GM21367 (cell line): ENCODE results near the gene RCCD1.
"Not testable (repeated sequence)": the region's sequence is repeated elsewhere in the genome, so short reads cannot be mapped to it uniquely, and the experiment has no call there.

Source experiments
- ATAC-seq: cut with Tn5 transposase; IDR thresholded peaks from one replicate; pipeline ENCODE4 v1.9.1; 2021; ENCODE audit not compliant: unreplicated experiment

The RCCD1 gene

DNA sequence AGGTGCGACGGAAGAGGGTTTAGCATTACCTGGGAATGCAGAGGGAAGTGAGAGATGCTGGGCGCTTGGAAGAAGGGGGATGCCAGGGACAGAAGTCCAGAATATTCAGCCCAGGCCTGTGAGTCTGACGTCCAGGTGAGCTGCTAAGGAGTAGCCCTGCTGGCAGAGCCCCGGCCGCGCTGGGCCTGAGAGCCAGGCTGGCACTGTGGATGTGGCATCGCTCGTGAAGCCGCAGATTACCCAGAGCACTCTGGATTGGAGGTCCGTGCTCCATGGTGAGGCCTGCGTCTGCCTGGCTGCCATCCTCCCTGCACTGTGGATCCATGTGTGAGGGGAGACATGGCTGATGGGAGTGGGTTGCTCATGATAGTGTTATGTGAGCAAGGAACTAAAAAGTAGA lies 37.1 kb upstream of the RCCD1 start:
- ATAC-seq: no peak

DNA sequence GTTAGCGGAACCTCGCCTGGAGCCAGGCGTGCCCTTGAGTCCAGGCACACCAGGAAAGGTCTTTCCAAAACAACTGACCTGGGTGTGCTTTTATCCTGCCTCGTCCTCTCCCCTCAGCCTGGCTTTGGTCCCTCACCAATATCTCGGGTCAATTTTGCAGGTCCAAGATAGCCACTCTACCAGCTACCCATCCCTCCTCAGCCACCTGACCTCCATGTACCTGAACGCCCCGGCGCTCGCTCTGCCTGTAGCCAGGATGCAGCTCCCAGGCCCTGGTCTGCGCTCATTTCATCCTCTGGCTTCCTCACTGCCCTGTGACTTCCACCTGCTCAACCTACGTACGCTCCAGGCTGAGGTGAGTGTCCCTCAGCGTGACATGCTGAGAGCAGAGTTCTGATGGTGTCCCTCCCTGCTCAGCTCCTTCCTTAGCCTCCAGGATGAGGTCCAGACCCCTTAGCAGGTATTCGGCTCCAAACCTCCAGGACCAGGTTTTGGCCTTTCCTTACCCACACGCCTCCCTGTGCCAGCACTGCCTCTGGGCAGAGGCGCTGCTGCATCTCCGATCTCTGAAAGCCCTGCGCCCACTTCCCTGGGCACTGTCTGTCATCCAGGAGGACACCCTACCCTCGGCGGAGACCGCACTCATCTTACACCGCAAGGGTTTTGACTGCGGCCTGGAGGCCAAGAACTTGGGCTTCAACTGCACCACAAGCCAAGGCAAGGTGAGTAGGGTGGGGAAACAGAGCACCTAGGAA lies 36.5 kb upstream of the RCCD1 start:
- ATAC-seq: no peak

DNA sequence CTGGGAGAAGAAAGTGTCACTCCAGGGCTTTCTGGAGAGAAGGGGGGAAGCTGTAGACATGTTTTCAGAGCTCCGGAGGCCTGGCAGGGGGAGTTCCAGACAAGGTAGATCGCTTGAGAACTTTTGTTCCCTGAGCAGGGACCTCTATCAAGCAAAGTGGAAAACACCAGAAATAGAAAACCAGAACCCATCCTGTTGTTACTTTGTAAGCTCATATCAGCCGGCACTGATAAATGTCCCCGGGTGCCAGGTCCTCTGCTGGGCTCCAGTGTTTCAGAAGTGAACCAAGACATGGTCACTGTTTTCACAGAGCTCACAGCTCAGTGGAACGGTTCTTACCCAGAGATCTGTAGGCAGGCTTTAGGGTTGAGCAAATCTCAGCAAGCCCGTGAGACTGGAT lies 35.8 kb upstream of the RCCD1 start:
- no peak for ATAC-seq

DNA sequence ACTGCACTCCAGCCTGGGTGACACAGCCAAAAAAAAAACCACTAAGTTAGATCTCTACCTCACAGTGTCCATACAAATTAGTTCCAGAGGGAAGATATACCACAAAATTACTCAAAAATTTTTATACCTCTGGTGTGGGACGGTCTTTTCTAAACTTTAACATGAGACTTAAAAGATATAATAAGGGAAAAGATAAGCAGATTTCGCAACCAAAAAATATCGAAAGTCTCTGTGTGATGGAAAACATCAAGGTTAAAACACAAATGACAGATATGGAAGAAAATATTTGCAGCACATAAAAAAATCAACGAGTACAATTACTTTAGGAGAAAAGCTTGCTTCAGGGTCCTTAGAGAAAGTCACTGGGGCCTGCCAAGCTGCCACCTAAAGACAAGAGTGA lies 32.8 kb upstream of the RCCD1 start:
- no peak for ATAC-seq

DNA sequence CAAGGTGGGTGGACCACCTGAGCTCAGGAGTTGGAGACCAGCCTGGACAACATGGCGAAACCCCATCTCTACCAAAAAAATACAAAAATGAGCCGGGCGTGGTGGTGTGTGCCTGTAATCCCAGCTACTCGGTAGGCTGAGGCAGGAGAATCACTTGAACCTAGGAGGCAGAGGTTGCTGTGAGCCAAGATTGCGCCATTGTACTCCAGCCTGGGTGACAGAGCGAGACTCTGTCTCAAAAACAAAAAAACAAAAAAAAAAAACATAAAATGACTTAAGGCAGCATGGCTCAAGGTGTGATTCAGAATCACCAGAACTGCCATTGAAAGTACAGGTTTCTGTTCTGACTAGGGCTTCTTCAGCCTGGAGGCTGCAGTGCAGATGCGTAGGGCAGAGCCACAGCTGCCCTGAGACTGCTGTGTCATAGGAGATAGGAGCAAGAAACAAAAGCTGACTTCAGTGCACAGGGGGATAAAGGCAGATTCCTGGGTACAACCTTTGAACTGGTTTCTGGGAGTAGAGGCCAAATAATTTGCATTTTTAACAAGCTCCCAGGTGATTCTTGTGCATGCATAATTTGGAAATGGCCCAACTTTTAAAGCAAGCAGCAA lies 31.9 kb upstream of the RCCD1 start:
- peak; percentile 89 for ATAC-seq

DNA sequence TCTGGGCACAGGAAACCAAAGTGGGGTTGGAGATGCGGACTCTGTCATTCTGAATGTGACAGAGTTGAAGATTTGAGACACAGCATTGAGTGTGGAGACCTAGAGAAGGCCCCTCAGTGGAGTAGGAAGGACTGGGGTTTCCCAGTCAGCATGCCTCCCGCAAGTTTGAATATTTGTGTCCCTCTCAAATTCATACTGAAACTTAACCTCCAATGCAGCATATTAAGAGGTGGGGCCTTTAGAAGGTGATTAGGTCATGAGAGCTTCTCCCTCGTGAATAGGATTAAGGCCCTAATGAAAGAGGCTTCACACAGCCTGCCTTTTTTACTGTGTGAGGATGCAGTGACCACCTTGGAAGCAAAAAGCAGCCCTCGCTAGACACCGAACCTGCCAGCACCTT lies 30.3 kb upstream of the RCCD1 start:
- ATAC-seq: peak; percentile 62

DNA sequence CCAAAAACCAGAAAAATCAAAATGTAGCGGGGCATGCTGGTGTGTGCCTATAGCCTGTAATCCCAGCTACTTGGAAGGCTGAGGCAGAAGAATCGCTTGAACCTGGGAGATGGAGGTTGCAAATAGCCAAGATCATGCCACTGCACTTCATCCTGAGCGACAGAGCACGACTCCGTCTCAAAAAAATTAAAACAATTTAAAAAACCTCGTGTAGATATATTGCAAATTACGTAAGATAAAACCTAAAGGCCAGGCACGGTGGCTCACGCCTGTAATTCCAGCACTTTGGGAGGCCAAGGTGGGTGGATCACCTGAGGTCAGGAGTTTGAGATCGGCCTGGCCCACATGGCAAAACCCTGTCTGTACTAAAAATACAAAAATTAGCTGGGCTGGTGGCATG lies 27.9 kb upstream of the RCCD1 start:
- ATAC-seq: not testable (repeated sequence)

DNA sequence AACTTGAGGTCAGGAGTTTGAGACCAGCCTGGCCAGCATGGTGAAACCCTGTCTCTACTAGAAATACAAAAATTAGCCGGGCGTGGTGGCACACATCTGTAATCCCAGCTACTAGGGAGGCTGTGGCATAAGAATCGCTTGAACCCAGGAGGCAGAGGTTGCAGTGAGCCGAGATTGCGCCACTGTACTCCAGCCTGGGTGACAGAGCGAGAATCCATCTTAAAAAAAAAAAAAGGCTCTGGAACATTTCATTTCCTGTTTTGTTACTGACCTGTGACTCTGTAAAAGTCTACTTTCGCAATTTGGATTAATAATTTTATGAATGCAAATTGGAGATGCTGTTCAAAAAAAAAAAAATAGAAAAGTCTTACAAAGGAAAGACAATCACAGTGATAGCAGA lies 26.6 kb upstream of the RCCD1 start:
- ATAC-seq: not testable (repeated sequence)

DNA sequence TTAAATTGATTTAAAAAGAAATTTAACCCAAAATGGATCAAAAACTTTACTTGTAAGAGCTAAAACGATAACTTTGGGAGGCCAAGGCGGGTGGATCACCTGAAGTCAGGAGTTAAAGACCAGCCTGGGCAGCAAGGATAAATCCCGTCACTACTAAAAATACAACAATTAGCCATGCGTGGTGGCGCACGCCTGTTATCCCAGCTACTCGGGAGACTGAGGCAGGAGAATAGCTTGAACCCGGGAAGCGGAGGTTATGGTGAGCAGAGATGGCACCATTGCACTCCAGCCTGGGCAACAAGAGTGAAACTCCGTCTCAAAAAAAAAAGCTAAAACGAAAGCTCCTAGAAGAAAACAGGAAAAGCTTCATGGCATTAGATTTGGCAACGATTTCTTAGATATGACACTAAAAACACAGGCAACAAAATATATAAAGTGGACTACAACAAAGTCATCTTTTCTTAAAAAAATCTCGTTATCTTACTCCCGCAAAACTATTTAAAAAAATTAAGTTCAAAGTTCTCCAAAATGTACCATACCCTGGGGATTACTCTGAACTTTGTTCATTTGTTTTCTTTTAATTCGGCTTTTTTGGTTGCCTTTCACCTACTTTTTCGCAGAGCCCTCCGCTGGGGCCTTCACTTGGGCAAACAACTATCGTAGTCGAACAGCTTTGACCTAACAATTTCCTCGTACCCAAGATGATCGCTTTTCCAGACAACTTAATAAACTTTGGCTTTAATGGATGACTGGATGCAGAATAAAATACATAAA lies 25.3 kb upstream of the RCCD1 start:
- ATAC-seq: no peak

DNA sequence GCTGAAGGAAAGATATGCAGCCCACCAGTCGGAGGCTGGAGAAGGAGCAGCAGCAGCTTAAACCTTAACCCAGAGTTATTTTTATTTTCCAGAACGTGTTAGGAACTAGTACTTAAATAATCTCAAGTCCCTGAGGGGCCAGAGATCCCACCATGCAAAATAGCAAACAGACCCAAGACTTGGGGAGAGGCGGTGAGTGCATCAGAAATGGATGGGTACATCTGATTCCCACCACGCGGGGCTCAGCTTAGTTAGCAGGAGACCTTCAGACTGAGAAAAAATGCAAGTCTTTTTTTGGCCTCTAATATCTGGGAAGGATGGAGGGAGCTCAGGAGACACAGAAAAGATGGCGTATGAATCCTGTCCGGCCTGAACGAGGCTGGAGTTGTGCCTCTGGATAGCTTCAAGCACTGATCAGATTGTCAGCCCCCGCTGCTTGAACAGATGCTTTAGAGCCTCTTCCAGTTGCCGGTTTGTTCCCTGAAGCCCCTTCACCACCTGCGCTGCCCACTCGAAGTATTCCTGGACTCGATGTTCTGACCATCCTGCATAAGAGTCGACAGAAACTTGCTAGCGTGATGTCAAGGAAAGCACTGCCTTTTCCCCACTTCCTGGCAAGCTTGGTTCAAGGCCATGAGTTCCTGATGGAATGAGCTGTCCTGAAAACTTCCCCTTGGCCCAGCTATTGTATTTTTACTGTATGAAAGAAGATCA lies 23.7 kb upstream of the RCCD1 start:
- ATAC-seq: no peak

DNA sequence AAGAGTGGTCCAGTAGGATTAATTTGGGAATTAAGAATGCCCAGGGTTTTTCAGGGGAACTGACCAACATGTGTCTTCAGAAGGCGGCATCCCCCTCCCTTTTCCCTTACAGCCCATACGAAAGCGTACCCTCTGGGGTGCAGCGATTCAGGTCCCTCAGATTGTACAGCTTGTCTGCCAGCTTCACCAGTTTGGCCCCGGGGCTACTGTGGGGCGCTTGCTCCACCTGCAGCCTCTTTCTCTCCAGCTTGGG lies 23.2 kb upstream of the RCCD1 start:
- no peak for ATAC-seq

DNA sequence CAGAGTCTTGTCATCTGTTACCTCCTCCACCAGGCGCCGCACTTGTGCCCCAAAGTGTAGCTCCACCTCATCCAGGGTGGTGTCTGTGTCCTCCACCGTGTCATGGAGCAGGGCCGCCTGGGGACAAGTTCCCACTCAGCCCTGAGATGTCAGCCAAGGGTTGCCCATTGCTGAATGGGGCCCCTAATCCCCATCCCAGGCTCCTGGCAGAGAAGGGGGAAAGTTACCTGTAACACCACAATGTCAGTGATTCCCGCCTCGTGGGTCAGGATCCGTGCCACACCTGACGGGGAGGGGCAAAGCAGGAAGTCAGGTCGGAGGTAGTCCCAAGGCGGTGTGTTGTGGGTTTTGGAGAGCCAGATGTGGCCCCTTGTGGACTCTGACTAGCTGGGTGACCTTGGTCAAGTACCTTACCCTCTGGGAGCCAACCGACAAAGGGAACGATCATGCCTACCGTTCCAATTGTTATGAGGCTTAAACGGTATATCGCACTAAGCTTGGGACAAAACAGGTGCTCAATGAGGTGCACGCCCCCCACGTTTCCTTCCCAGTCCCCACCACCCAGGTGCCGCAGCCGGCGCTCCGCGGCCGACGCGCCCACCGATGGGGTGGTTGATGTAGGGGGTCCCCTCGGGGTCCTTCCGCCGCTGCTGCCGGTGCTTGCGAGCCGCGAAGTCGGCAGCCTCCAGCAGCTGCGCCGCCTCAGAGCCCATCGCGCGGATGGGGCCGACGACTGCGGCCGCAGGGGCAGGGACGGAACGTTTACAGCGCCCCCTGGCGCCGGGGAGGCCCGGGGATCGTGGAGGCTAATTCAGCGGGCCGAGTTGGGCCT lies 22.6 kb upstream of the RCCD1 start, which contains the start of gene HDDC3:
Gene HDDC3, minus strand, starts transcription at position 722 of the 832 bp plus-strand sequence. Its CDS starts 9 bp downstream, at position 713.
- peak; percentile 43 for ATAC-seq

DNA sequence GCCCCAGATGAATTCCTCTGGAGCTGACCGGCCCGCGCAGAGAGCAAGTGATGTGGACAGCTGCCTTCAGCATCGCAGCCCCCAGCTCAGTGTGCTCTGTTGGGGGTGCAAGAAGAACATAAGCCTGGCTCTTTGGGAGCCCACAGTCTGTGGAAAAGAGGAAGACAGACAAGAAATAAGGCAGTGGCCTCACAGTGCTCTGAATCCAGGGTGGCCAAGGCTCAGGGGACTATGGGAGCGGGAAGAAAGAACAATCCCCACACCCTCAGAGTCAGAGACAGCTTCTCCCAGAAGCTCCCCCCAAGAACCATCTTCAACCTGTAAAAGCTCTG lies 22.1 kb upstream of the RCCD1 start:
- ATAC-seq: no peak

DNA sequence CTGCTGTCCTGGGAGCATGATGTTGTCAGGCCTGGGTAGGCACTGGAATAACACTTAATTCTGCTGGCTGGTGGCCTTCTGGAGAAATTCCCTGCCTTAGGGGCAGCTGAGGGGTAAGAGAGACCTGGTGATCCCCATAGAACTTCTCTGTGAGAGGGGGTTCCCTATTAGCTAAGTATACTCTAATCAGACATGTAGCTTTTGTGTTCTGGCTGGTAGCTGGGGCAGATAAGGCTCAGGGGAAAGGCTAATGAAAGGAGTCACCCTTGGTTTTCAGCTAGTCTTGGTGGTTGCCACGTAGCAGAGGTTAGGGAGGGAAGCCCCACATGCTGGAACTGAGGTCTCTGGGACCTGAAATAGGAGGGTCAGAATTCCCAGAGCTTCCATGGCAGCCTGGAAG lies 21.4 kb upstream of the RCCD1 start:
- no peak for ATAC-seq

DNA sequence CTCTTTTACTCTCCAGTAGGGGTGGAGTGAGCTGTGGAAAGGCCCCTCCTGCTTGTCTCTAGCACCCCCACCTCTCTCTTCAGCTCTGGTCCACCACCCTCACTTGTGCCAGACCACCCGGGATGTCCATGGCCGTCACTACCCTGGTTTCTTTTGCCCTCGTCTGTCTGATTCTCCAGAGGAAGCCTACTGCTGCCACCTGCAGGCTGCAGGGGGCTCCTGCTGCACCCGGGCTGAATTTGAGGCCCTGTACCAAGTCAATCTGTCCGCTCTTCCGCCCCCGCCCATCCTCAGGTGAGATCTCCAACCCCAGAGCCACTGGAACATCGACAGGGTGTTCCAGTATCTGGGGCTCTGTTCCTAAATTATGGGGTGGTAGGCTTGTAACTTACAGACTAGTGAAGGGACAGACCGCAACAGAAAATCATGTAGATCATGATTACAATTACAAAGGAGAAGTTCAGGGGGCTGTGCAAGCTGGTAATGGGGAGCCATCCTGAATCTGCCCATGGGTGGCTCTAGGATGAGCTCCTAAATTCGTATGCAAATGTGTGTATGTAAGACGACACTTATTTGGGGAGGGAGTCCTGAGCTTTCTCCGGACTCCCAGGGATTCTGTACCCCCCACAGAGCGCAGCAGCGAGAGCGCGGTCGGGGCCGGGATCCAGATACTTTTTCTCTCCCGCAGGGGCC lies 20.3 kb upstream of the RCCD1 start:
- peak; percentile 27 for ATAC-seq

DNA sequence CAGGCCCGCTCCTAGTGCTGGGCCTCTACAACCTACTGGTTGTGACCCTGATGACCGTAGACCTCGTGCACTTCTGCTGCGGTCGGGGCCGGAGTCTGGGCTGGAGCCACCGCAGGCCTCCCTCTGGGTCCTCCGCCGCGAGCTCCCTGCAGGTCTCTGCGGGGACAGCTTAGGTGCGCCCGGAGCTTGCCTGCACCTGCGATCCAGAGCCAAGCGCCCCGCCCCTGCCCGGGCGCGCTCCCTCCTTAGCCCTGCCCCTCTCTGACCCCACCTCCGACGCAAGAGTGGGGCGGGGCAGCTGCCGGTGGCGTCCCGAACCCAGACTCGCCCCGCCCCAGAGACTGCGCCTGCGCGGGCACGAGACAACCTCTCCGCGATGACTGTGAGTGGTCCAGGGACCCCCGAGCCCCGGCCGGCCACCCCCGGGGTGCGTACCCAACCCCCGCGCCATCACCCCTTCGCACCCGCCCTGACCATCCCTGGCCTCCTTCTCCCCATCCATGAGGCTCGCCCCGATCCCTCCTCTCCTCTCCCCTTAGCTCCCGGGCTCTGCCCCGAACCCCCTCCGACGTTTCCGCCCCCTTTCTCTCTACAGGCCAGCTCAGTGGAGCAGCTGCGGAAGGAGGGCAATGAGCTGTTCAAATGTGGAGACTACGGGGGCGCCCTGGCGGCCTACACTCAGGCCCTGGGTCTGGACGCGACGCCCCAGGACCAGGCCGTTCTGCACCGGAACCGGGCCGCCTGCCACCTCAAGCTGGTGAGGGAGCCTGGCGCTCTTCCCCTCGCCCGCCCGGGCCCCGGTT lies 19.5 kb upstream of the RCCD1 start, which contains the start of gene UNC45A:
Gene UNC45A, plus strand, starts transcription at position 337 of the 803 bp plus-strand sequence. Its CDS starts 40 bp downstream, at position 377.
- ATAC-seq: peak; percentile 54

DNA sequence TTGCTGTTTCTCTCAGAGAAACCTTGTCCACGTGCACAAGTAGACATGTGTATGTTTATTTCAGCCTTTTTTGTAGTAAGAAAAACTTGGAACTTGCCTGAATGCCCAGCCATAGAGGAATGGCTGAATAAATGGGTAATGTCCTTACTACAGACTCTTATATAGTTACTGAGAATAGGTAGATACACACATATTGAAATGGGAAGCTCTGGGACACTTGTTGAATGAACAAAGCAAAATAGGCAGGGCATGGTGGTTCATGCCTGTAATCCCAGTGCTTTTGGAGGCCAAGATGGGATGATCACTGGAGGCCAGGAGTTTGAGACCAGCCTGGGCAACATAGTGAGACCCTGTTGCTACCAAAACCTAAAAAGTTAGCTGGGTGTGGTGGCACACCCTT lies 17.9 kb upstream of the RCCD1 start:
- no peak for ATAC-seq

DNA sequence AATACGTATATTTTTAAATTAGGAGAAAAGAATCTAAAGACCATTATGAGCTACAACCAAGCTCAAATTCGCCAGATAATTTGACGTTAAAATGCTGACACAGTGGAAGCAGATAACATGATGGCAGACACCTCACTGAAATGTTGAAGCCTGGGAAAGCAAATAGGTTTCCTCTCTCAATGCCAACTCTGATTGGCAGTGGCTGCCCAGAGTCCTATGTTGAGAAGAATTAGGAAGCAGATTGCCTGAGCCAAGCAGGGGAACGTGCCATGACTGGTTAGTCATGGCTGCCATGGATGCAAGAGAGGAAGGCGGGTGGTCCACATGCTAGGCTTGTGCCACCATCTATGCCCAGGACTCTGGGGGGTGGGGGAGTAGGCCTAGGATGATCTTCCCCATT lies 16.4 kb upstream of the RCCD1 start:
- ATAC-seq: no peak

DNA sequence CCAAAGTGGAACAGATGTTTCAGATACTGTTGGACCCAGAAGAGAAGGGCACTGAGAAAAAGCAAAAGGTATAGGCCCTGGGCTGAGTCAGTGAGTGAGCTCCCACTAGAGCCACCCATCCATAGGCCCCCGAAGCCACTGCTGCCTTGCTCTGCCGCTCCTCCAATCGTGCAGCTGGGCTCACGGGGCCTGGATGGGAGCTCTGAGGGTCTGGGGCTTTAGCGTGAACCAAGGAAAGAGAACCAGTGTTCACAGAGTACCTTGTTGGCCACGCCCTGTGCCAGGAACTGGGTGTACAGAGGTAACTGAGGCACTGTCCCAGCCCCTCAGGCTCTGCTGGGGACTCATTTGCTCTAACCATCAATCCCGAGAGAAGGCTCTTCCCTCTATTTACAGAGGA lies 14.9 kb upstream of the RCCD1 start:
- ATAC-seq: no peak
